ENCODE results near the gene KLHL25. TPM values are rescaled to one million over a fixed set of nuclear protein-coding genes. Genes with fewer than 3 reads are reported as not detected.

The KLHL25 gene
- total and polyA plus RNA-seq, 4 donors = 16.6 to 35.6 (median 25.6) TPM

DNA sequence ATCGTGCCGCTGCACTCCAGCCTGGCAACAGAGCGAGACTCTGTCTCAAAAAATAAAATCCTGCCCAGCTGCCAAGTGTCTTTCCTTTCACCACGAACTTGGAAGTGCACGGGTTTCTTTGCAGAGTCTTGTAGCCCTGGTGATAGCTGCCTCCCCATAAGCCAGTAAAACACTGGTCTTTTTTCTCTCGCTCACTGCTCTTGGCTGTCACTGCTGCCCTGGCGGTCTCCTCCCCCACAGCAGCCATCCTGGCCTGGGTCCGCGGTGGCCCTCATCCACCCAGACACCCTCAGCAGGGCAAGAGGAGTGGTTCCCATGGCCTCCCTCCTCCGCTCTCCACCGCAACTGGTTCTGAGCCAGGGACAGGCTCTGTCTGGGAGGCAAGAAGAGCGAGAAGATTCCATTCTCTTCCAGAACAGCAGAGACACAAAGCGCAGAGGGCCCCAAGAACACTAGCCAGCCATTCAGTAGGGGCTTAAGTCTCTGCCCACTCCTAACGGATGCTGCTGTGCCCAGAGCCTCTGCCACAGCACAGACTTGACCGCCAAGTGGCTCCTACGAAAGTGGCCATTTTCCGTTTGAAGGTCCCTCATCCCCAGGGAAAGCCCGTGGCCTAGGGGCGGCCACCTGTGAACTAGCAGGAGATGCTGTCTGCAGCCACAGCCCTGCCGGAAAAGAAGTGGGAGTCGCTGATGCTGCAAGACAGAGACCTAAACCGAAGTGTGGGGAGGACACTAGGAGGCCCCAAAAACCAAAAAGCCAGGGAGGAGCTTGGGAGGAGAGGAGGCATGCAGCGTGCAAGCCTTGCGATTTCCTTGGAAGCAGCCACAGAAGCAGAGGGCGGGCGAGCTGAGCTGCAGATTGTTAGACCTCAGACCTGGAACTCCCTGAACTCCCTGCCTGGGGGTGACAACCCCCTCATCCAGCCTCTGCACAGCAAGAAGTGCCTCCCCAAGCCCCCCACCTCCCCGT, 44.1 kb downstream of the KLHL25 start:
- Histone ChIP-seq H3K36me3 (ENCODE audit: control insufficient read depth, insufficient read depth, low read length) (peaks cover 52% of the 10 kb centered on the region), H3K27me3 (ENCODE audit: control insufficient read depth, insufficient read depth, low read length) (no peaks in the 10 kb centered on the region), H3K4me3 (ENCODE audit: low read depth, low read length) (no peak overlapping the region), H3K9me3 (ENCODE audit: control insufficient read depth, insufficient read depth, low read length) (no peaks in the 10 kb centered on the region), H3K4me1 (ENCODE audit: control insufficient read depth, insufficient read depth, low read length) (peaks cover 83% of the 10 kb centered on the region), H3K27ac (ENCODE audit: low read depth, low read length) (peak overlapping the region; percentile 87)
- DNase-seq (ENCODE audit: low read depth in 4 of 6, low spot score in 6 of 6) = peak in 4 of 6 donors; percentile 76 to 95 (median 86)
- 14% methylated on average over 27 of the region's 27 CpGs for WGBS (ENCODE audit: insufficient coverage)

DNA sequence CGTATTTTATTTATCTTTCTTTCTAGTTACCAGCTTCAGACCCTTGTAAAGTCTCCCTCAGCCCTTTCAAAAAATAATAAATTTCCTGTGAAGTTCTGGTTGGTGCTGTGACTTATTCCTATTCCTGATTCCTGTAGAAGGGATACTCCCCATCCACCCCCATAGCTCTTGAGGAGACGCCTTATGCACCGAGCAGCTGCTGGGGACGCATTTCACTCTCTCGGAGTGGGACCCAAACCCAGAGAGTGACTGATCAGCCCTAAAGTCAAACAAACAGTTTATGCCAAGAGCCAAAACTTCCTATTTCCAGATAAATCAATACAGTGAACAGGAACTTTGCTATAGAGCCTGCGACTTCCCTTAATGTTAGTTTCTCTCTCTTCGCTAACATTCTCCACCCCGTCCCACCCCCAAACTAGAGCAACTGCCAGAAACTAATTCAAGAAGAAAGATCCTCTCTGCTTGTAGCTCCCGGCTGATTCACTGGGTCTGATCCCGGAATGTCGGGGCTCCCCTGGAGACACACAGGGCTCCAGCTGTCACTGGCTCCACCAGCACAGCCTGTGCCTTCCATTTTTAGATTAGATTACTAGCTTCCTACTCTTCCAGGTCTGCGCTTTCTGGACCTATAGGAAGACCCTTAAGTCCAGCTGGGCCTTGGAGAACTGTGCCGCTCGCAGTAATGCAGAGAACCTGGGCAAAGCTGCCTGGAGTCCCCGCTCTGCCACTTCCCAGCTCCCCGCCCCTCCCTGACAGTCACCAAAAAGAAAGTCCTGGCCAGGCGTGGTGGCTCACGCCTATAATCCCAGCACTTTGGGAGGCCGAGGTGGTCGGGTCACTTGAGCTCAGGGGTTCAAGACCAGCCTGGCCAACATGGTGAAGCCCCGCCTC, 45.2 kb downstream of the KLHL25 start:
- 35% methylated on average over 18 of the region's 21 CpGs for WGBS (ENCODE audit: insufficient coverage)
- peak in 2 of 6 donors; percentile 66 to 87 for DNase-seq (ENCODE audit: low read depth in 4 of 6, low spot score in 6 of 6)
- no peaks in the 10 kb centered on the region for H3K27me3 ChIP-seq (ENCODE audit: control insufficient read depth, insufficient read depth, low read length)
- no peaks in the 10 kb centered on the region for H3K9me3 ChIP-seq (ENCODE audit: control insufficient read depth, insufficient read depth, low read length)
- no peak overlapping the region for H3K4me3 ChIP-seq (ENCODE audit: low read depth, low read length)
- H3K4me1 ChIP-seq (ENCODE audit: control insufficient read depth, insufficient read depth, low read length) = peaks cover 81% of the 10 kb centered on the region
- H3K27ac ChIP-seq (ENCODE audit: low read depth, low read length) = peak overlapping the region; percentile 87
- peaks cover 54% of the 10 kb centered on the region for H3K36me3 ChIP-seq (ENCODE audit: control insufficient read depth, insufficient read depth, low read length)

DNA sequence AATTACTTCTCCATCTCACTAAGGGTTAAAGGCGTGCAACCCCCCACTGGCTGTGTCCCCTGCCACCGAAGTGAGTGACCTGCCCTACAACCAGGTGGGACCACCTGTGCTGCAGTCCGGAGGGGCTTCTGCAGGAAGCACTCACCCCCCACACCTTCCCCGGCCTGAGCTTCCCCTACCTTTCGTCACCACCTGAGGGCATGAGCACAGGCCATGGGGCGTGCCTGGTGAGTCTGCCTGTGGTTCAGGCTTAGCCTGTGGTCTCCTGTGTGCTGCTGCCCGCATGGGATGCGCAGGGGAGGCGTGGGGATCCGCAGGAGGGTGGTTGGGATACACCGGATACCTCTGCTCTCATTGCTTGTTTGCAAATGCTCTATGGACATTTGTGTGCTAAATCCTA, 46.0 kb downstream of the KLHL25 start:
- peaks cover 50% of the 10 kb centered on the region for H3K36me3 ChIP-seq (ENCODE audit: control insufficient read depth, insufficient read depth, low read length)
- no peak overlapping the region for H3K4me3 ChIP-seq (ENCODE audit: low read depth, low read length)
- H3K4me1 ChIP-seq (ENCODE audit: control insufficient read depth, insufficient read depth, low read length) = peaks cover 78% of the 10 kb centered on the region

GRCh38 chr15:85748176-85748575, 46.5 kb downstream of the KLHL25 start:
- DNase-seq (ENCODE audit: low read depth in 4 of 6, low spot score in 6 of 6) = no peak
- no peaks in the 10 kb centered on the region for H3K9me3 ChIP-seq (ENCODE audit: control insufficient read depth, insufficient read depth, low read length)
- 66% methylated on average over 9 of the region's 9 CpGs for WGBS (ENCODE audit: insufficient coverage)
- peaks cover 48% of the 10 kb centered on the region for H3K36me3 ChIP-seq (ENCODE audit: control insufficient read depth, insufficient read depth, low read length)
- H3K27me3 ChIP-seq (ENCODE audit: control insufficient read depth, insufficient read depth, low read length) = no peaks in the 10 kb centered on the region
- peaks cover 78% of the 10 kb centered on the region for H3K4me1 ChIP-seq (ENCODE audit: control insufficient read depth, insufficient read depth, low read length)
- peak overlapping the region; percentile 87 for H3K27ac ChIP-seq (ENCODE audit: low read depth, low read length)
- H3K4me3 ChIP-seq (ENCODE audit: low read depth, low read length) = no peak overlapping the region

More for the DNA sequence above, 46.0 kb downstream of the KLHL25 start:
- no peak for DNase-seq (ENCODE audit: low read depth in 4 of 6, low spot score in 6 of 6)
- peak overlapping the region; percentile 87 for H3K27ac ChIP-seq (ENCODE audit: low read depth, low read length)
- 54% methylated on average over 8 of the region's 11 CpGs for WGBS (ENCODE audit: insufficient coverage)
- no peaks in the 10 kb centered on the region for H3K27me3 ChIP-seq (ENCODE audit: control insufficient read depth, insufficient read depth, low read length)
- no peaks in the 10 kb centered on the region for H3K9me3 ChIP-seq (ENCODE audit: control insufficient read depth, insufficient read depth, low read length)

DNA sequence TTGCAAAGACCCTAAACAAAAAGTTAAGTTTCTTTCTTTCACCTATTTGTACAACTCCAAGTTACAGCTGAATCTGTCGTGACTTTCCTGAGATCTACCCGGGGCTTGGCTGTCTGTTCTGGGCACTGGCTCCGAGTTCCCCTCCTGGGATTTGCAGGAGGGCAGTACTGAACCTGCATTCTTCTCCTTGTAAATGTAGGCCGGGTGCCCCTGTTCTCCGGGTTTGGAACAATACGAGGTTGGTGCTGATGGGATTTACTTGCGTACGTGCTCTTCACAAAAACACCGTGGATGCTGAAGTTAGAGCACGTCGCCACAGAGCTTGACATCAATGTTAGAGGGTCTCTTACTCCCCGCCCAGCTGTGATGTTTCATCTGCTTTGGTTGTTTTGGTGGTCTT, 48.1 kb downstream of the KLHL25 start:
- Histone ChIP-seq H3K4me3 (ENCODE audit: low read depth, low read length) (no peak overlapping the region), H3K4me1 (ENCODE audit: control insufficient read depth, insufficient read depth, low read length) (peaks cover 77% of the 10 kb centered on the region), H3K27me3 (ENCODE audit: control insufficient read depth, insufficient read depth, low read length) (no peaks in the 10 kb centered on the region), H3K36me3 (ENCODE audit: control insufficient read depth, insufficient read depth, low read length) (peaks cover 43% of the 10 kb centered on the region), H3K9me3 (ENCODE audit: control insufficient read depth, insufficient read depth, low read length) (no peaks in the 10 kb centered on the region), H3K27ac (ENCODE audit: low read depth, low read length) (peak overlapping the region; percentile 69)
- DNase-seq (ENCODE audit: low read depth in 4 of 6, low spot score in 6 of 6) = no peak
- WGBS (ENCODE audit: insufficient coverage) = 50% methylated on average over 8 of the region's 12 CpGs

DNA sequence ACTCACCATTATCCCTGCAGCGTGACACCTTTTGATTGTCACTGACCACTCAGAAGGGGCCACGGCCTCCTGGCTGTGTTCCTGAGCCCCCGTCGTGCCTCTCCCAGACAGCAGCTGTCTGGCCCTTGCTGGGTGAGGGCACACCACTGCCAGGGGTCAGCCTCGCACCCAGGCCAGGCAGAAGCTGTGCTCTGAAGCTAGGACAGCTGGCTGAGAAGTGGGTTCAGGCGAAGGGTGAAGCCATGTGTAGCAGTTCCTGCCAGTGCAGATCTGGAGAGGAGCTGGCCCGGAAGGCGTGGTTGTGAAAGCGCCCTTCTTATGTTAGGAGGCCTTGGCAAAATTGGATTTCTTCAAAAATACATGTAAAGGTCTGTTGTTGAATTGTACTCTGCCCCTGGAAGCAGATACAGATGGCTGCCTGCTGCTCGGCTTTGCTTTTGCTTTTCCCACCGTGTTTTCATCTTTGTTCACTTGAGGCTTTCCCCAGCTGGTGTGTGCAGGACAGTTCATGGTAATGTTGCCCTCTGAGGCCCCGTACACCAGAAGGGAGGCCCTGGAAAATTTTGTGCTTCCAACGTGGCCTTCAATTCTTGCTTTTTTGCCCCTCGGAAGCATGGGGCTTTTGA, 49.1 kb downstream of the KLHL25 start:
- H3K27me3 ChIP-seq (ENCODE audit: control insufficient read depth, insufficient read depth, low read length) = no peaks in the 10 kb centered on the region
- no peak overlapping the region for H3K4me3 ChIP-seq (ENCODE audit: low read depth, low read length)
- WGBS (ENCODE audit: insufficient coverage) = 59% methylated on average over 11 of the region's 14 CpGs
- peaks cover 77% of the 10 kb centered on the region for H3K4me1 ChIP-seq (ENCODE audit: control insufficient read depth, insufficient read depth, low read length)
- peak in 1 of 6 donors; percentile 52 for DNase-seq (ENCODE audit: low read depth in 4 of 6, low spot score in 6 of 6)
- peak overlapping the region; percentile 69 for H3K27ac ChIP-seq (ENCODE audit: low read depth, low read length)
- H3K36me3 ChIP-seq (ENCODE audit: control insufficient read depth, insufficient read depth, low read length) = peaks cover 48% of the 10 kb centered on the region
- H3K9me3 ChIP-seq (ENCODE audit: control insufficient read depth, insufficient read depth, low read length) = no peaks in the 10 kb centered on the region

DNA sequence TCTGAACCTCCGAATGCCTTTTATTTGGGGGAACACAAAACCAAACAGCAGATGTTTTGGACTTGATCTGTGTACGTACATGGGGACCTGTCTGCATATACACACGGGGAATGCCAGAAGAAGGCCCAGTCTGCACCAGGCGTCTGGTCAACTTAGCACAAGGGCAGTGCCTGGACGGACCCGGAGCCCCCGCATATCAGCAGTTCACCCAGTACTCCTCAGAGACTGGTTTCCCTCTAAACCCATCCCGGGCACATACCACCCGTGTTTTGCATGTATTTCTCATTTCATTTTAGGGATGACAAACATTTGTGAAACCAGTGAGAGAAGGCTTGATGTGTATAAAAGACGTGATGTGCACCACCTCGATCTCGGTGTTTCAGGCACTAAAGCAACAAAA, 49.7 kb downstream of the KLHL25 start:
- H3K27me3 ChIP-seq (ENCODE audit: control insufficient read depth, insufficient read depth, low read length) = no peaks in the 10 kb centered on the region
- no peak for DNase-seq (ENCODE audit: low read depth in 4 of 6, low spot score in 6 of 6)
- H3K36me3 ChIP-seq (ENCODE audit: control insufficient read depth, insufficient read depth, low read length) = peaks cover 50% of the 10 kb centered on the region
- H3K27ac ChIP-seq (ENCODE audit: low read depth, low read length) = peak overlapping the region; percentile 87
- H3K4me1 ChIP-seq (ENCODE audit: control insufficient read depth, insufficient read depth, low read length) = peaks cover 71% of the 10 kb centered on the region
- H3K9me3 ChIP-seq (ENCODE audit: control insufficient read depth, insufficient read depth, low read length) = no peaks in the 10 kb centered on the region
- H3K4me3 ChIP-seq (ENCODE audit: low read depth, low read length) = no peak overlapping the region
- 80% methylated on average over 4 of the region's 12 CpGs for WGBS (ENCODE audit: insufficient coverage)

DNA sequence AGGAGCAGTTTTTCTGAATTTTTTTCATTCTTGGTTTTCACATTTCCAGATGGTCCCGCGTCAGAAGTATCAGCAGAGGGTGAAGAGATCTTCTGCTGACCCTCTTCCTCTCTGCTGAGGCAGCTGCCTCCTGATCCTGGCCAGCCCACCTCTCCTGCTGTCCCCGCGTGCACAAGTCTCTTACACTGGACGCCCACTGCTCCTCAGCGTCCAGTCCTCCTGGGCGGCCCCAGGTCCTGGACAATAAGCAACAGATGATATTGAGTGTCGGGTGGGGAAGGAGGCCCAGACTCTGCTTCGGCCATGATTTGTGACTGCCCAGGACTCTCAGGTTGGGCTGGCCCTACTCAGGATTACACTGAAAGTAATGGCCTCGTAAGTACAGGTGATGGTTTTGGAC, 50.1 kb downstream of the KLHL25 start:
- Histone ChIP-seq H3K4me3 (ENCODE audit: low read depth, low read length) (no peak overlapping the region), H3K36me3 (ENCODE audit: control insufficient read depth, insufficient read depth, low read length) (peaks cover 50% of the 10 kb centered on the region), H3K9me3 (ENCODE audit: control insufficient read depth, insufficient read depth, low read length) (no peaks in the 10 kb centered on the region), H3K27ac (ENCODE audit: low read depth, low read length) (peak overlapping the region; percentile 87), H3K4me1 (ENCODE audit: control insufficient read depth, insufficient read depth, low read length) (peaks cover 67% of the 10 kb centered on the region), H3K27me3 (ENCODE audit: control insufficient read depth, insufficient read depth, low read length) (no peaks in the 10 kb centered on the region)
- DNase-seq (ENCODE audit: low read depth in 4 of 6, low spot score in 6 of 6) = peak in 1 of 6 donors; percentile 40
- WGBS (ENCODE audit: insufficient coverage) = 61% methylated on average over 10 of the region's 10 CpGs

DNA sequence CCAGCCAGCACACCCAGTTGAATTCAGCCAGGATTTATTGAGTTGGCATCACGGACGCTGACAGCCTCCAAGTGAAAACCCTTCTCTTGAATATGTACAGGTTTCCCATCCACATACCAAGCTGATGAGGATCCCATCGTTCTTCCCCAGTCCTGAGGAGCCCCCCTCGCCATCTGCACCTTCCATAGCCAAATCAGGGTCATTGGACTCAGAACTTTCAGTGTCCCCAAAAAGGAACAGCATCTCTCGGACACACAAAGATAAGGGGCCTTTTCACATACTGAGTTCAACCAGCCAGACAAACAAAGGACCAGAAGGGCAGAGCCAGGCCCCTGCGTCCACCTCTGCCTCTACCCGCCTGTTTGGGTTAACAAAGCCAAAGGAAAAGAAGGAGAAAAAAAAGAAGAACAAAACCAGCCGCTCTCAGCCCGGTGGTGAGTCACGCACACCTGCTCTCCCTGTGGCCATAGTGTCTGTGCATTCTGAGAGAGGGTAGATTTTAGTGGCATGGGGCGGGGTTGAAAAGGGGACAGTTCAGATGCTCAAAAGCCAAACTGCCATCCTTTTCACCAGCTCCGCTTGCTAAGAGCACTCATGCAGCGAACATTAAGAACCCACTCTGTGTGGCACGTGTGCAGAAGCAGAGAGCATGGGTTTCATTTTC, 51.2 kb downstream of the KLHL25 start:
- no peaks in the 10 kb centered on the region for H3K27me3 ChIP-seq (ENCODE audit: control insufficient read depth, insufficient read depth, low read length)
- peaks cover 46% of the 10 kb centered on the region for H3K36me3 ChIP-seq (ENCODE audit: control insufficient read depth, insufficient read depth, low read length)
- H3K9me3 ChIP-seq (ENCODE audit: control insufficient read depth, insufficient read depth, low read length) = no peaks in the 10 kb centered on the region
- DNase-seq (ENCODE audit: low read depth in 4 of 6, low spot score in 6 of 6) = peak in 1 of 6 donors; percentile 45
- H3K27ac ChIP-seq (ENCODE audit: low read depth, low read length) = peak overlapping the region; percentile 87
- no peak overlapping the region for H3K4me3 ChIP-seq (ENCODE audit: low read depth, low read length)
- H3K4me1 ChIP-seq (ENCODE audit: control insufficient read depth, insufficient read depth, low read length) = peaks cover 56% of the 10 kb centered on the region
- 42% methylated on average over 12 of the region's 14 CpGs for WGBS (ENCODE audit: insufficient coverage)

All from spinal cord (tissue), 10 donors.